NCI-H2227 (cell line): ENCODE data around the gene CARM1.
A peak's percentile ranks its signal among the peaks of the same experiment; 100 is the strongest.
"Not testable (repeated sequence)": the region's sequence is repeated elsewhere in the genome, so short reads cannot be mapped to it uniquely, and the experiment has no call there.

Source experiments
- DNase-seq: peaks from one replicate; lab custom pipeline; 2025; ENCODE audit not compliant: unreplicated experiment; lab: John Stamatoyannopoulos, UW

Gene CARM1

DNA sequence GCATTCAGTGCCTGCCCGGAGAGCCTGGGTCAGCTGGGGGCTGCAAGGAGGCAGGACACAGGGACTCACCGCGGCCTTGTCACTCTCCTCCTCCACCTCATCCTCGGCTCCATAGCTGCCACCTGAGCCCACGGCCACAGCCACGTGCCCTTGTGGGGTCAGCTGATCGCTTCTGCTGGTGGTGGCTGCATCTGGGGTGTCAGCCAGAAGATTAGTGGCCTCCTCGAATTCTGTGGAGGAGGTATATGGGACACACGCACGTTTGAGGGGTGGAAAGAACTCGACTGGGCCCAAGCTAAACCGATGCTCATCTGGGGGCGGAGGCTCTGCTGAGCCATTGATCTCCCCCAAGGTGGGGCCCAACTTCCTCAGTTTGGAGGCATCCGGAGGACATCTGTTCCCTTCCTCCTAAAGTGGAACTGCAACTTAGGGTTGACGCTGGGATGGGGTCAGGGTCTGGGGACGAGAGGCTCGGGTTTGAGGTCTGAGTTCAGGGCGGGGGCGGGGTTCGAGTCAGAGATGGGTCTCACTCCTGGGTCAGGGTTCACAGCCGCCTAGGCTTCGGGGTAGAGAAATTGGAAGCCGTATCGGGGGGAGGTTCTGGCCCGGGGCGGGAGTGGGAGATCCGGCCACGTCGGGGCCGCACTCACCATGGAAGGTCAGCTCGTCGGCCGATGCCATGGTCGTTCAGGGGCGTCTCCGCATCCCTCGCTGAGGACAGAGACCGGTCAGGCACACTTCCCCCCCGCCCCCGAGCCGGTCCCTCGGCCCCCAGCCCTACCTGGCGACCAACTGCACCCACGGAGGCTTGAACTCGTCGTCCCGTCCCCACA lies 56.6 kb downstream of the CARM1 start:
- DNase-seq, result no peak

DNA sequence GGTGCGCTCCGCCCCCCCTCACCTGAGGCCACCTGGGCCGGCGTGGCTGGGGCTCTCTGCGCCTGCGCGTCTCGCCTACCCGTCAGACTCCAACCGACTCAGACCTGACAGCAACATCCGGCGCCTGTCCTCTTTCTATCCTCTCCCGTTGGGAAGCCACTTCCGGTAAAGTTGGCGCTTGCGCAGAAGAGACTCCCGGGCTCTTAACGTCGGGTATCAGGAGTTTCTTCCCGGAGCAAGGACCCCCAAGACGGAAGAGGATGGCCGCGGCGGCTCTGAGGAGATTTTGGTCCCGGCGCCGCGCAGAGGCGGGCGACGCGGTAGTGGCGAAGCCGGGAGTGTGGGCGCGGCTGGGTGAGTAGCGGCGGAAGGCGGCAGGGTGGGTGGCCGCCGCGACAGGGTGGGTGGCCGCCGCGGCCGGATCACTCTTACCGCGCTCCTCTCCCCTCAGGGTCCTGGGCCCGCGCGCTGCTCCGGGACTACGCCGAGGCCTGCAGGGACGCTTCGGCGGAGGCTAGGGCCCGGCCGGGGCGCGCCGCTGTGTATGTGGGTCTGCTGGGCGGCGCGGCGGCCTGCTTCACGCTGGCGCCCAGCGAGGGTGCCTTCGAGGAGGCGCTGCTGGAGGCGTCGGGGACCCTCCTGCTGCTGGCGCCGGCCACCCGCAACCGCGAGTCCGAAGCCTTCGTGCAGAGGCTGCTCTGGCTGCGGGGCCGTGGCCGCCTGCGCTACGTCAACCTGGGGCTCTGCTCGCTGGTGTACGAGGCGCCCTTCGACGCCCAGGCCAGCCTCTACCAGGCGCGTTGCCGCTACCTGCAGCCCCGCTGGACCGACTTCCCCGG lies 57.4 kb downstream of the CARM1 start, which contains the start of the genes TIMM29 and YIPF2:
TIMM29 (plus strand) TSS at position 249 of the 839 bp plus-strand sequence; CDS start at position 261, 12 bp downstream.
YIPF2 (minus strand) TSS at position 77 of the 839 bp plus-strand sequence. CDS start 229 bp downstream, outside the sequence.
- DNase-seq, result peak; percentile 96

DNA sequence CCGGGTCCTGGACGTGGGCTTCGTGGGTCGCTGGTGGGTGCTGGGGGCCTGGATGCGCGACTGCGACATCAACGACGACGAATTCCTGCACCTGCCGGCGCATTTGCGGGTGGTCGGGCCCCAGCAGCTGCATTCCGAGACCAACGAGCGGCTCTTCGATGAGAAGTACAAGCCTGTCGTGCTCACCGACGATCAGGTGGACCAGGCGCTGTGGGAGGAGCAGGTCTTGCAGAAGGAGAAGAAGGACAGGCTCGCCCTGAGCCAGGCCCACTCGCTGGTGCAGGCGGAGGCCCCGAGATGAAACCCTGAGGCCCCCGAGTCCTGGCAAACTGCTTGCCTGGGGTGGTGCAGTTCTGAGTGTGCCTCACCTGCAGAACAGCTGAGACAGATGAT lies 58.0 kb downstream of the CARM1 start:
- DNase-seq, result peak; percentile 6

DNA sequence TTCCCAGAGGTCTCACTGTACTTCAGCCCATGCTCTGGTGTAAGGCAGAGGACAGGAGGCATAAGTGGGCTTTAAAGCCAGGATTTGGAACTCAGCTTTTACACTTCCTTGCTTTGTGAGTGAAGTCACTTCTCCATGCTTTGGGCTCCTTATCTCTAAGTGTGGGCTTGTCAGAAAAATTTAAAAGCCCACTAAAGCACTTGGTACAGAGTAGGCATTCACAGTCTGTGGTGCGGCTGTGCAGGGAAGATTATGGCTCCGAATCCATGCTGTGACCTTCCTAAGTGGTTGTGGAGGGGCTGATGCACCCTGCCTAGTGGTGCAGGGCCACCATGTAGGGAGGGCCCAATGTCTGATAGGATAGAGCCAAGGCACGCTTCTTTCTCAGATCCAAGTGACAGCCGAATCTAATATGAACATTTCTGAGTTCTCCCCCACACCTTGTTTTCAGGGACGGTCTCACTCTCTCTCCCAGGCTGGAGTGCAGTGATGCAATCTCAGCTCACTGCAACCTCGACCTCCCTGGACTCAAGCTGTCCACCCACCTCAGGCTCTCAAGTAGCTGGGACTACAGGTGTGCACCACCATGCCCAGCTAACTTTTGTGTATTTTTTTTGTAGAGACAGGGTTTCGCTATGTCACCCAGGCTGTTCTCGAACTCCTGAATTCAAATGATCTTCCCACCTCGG lies 64.2 kb downstream of the CARM1 start:
- DNase-seq, result no peak

DNA sequence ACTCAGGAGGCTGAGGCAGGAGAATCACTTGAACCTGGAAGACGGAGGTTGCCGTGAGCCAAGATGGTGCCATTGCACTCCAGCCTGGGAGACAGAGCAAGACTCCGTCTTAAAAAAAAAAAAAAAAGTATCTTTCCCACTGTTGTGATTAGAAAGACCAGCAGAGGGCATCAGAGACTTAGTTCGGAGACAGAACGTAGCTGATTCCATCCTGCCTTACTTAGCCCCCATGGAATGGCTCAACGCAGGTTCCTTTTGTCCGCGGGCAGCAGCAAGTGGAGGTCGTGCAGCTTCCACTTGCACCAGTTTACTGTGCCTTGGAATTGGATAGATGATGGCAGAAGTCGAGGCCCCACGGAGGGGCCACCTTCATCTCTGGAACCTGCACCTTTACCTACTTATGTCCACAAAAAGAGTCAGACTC lies 65.3 kb downstream of the CARM1 start:
- peak; percentile 87 for DNase-seq

DNA sequence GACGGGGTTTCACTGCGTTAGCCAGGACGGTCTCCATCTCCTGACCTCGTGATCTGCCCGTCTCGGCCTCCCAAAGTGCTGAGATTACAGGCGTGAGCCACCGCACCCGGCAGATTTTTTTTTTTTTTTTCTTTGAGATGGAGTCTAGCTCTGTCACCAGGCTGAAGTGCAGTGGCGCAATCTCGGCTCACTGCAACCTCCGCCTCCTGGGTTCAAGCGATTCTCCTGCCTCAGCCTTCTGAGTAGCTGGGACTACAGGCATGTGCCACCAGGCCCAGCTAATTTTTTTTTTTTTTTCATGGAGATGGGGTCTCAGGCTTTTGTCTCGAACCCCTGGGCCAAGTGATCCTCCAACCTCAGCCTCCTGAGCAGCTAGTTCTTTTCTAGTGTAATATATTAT lies 70.3 kb downstream of the CARM1 start:
- not testable (repeated sequence) for DNase-seq

DNA sequence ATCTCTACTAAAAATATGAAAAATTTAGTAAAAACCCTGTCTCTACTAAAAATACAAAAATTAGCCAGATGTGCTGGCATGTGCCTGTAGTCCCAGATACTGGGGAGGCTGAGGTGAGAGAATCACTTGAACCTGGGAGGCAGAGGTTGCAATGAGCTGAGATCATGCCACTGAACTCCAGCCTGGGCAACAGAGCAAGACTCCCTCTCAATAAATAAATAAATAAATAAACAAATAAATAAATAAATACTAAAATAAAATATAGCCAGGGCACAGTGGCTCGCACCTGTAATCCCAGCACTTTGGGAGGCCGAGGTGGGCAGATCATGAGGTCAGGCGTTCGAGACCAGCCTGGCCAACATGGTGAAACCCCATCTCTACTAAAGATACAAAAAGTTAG lies 72.1 kb downstream of the CARM1 start:
- not testable (repeated sequence) for DNase-seq

DNA sequence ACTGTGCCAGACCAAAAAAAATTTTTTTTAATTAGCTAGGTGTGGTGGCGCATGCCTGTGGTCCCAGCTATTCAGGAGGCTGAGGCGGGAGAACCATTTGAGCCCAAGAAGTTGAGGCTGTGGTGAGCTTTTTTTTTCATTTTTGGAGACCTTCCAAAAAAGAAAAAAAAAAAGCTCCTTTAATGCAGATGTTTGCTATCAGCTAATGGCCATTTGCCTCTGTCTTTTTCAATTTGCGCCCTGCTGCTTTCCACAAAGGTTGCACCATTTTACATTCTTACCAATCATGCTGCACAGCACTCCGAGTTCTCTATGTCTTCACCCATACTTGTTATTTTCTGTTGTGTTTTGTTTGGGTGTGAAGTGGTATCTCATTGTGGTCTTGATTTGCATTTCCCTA lies 73.9 kb downstream of the CARM1 start:
- DNase-seq, result no peak

DNA sequence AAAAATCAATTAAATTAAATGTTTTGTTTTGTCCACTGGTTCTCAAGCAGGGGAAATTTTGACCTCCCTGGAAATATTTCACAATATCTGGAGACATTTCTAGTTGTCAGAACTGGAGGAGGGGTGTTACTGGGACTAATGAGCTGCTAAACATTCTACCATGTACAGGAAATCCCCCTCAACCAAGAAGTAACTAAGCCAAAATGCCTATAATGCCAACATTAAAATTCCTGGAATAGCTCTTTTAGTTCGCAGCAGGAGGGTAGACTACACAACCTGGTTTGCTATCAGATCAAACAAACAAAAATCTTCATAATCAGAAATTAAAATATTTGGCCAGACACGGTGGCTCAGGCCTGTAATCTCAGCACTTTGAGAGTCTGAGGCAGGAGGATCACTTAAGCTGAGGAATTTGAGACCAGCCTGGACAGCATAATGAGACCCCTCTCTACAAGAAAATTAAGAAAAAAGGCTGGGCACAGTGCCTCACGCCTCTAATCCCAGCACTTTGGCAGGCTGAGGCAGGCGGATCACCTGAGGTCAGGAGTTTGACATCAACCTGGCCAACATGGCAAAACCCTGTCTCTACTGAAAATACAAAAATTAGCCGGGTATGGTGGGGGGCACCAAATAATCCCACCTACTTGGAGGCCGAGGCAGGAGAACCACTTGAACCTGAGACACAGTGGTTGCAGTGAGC lies 75.8 kb downstream of the CARM1 start:
- DNase-seq, result no peak

DNA sequence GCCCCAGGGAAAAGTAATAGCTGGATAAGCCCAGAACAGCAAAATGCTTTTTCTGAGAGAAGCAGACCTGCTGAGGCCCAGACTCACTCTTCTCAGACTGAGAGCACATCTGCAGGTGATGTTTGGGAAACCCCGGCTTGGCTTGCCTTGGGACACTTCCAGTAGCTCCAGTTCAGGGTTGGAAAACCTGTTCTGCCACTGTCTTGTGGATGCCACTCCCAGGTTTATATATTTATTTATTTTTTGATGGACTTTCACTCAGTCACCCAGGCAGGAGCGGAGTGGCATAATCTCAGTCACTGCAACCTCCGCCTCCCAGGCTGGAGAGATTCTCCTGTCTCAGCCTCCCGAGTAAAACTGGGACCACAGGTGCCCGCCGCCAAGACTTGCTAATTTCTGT lies 81.5 kb downstream of the CARM1 start:
- DNase-seq, result no peak

DNA sequence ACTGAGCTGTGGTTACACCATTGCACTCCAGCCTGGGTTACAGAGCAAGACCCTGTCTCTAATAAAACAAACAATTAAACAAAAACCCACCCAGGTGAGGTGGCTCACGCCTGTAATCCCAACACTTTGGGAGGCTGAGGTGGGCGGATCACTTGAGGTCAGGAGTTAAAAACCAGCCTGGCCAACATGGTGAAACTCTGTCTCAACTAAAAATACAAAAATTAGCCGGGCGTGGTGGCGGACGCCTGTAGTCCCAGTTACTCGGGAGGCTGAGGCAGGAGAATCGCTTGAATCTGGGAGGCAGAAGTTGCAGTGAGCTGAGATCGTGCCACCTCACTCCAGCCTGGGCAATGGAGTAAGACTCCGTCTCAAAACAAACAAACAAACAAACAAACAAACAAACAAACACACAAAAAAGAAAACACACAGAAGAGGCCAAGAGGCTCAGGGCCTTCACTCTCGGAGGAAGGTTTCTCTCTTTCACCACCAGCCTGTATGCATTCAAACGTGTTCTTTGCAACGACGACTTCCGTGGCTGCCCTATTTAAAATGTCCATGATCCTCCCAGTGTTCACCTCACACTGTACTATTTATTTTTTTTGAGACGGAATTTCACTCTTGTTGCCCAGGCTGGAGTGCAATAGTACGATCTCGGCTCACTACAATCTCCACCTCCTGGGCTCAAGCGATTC lies 88.1 kb downstream of the CARM1 start:
- DNase-seq, result not testable (repeated sequence)

DNA sequence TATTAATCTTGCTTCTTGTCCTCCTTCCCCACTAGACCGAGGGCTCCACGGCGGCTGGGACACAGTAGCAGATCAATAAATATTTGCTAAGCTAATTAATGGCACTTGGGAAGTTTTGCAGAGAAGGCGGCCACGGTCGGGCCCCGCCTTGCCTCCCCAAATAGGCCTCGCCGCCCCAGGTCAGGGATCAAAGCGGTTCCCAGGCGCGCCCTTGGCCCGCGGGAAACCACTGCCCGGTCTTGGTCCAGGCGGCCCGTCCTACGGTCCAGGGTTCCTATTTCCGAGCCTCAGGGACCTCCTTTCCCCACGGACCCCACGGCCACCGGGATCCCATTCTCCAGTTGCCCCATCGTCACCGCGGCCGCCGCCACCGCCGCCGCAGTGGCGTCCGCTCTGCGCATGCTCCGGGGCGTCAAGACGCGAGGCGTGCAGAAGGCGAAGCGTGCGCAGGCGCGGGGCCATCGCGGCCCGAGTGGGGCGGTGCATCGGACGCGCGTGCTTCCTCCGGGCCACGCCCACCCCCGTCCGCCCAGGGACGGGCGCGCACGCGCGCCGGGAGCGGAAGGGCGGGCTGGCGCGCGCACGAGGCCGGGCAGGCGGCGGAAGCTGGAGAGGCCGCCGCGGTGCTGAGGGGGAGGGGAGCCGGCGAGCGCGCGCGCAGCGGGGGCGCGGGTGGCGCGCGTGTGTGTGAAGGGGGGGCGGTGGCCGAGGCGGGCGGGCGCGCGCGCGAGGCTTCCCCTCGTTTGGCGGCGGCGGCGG lies 89.1 kb downstream of the CARM1 start, which contains the start of gene SMARCA4:
SMARCA4 (plus strand) TSS at position 717 of the 759 bp plus-strand sequence. CDS start 23,122 bp downstream, outside the sequence.
- peak; percentile 97 for DNase-seq

DNA sequence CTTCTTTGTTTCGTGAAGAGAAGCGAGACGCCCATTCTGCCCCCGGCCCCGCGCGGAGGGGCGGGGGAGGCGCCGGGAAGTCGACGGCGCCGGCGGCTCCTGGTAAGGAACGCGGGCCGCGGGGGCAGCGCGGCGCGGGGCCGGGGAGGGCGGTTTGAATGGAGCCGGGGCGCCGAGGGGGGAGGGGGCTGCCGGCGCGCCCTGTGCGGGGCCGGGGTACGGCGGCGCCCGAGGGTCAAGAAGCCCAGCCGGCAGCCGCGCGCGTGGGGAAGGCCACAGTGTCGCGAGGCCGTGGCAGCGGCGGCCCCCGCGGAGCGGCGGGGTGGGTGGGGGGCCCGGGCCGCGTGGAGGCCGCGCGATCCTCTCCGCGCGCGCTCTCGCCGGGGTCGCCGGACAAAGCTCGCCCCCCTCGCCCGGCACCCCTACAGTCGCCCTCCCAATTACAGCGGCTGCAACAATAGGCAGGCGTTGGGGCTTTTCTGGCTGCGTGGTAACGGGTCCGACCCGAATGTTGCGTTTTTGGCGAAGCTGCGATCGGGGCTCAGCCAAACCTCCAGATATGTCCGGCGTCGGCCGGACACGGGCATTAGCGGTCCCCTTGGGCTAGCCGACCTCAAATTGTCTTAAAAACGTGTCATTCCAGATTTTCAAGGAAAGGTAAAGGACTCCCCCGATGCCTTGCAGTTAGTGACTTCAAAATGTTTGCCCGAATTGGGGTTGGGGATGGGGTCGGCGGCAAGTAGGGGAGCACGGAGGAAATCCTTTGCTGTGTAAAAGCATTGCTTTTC lies 89.9 kb downstream of the CARM1 start:
- peak; percentile 61 for DNase-seq

DNA sequence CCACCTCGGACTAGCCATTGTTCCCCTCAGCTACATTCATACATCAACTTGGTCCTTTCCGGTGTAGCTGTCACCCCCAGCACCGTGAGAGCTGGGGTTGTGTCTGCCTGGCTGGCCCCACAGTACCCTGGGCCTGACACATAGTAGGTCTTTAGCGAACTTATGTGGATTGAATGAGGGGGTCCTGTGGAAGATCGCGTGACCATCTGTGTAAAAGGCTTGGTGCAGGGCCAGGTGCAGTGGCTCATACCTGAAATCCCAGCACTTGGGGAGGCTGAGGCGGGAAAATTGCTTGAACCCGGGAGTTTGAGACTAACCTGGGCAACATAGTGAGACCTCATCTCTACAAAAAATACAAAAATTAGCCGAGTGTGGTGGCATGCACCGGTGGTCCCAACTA lies 91.5 kb downstream of the CARM1 start:
- DNase-seq, result no peak

DNA sequence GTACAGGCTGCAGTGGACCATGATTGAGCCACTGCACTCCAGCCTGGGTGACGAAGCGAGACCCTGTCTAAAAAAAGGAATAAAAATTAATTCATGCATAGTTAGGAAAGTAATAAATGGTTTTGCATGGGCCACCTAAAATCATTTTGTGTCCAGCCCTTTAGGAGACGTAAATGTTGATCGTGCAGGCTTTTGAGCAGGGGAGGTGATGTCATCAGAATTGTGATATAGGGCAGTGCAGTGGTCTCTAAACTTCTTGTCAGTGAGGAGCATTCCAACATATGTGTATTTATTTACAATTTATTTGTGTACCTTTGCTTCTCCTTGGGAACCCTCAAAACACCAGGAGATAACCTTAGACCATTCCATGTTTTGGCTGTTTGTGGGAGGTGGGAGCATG lies 92.5 kb downstream of the CARM1 start:
- no peak for DNase-seq

DNA sequence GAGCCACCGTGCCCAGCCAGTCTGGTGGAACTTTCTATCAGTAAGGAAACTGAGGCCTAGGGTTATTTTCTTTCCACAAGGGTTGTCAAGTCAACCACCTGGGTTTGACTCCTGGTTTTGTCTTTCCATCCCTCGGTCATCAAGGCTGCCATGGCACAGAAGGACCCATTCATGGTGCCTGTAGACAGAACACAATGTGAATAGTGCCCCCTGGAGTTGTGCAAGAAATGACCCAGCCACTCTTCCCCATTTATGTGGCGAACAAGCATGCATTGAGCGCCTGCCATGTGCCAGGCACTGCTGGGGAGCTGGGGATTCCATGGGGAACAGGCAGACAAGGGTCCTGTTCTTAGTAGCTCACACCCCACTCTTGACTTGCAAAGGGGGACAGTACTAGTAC lies 93.5 kb downstream of the CARM1 start:
- DNase-seq, result no peak

DNA sequence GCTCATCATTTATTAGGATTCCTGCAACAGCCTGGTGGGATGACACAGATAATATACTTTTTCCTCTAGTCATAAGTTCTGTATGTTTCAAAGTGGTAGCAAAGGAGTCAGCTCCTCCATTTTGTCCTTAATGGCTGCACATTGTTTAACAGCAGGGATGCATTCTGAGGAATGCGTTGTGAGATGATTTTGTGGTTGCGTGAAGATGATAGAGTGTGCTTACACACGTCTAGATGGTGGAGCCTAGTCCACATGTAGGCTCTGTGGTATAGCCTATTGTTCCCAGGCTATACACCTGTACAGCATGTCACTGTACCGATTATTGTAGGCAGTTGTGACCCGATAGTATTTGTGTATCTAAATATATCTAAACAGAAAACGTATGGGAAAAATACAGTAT lies 94.0 kb downstream of the CARM1 start:
- no peak for DNase-seq

DNA sequence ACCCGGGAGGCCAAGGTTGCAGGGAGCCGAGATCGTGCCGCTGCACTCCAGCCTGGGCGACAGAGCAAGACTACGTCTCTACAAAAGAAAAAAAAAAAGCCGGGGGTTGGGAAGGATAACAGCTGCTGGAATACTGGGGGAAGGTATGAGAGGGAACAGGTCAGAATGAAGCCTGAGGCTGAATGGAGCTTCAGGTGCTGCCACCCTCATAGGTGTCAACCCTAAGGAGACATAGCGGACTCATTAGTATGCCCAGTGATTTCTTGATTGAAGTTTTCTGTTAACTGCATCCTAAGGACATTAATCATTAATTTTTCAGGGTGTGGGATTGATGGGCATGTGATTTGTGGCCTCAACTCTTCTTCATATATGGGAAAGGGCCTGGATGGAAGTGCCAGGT lies 95.5 kb downstream of the CARM1 start:
- no peak for DNase-seq
